DND-41 (cell line): ENCODE data around the gene FZD4.

Experiments
- EZH2 ChIP-seq: IDR thresholded peaks from 3 replicates; pipeline ENCODE4 v1.6.1; 2012; ENCODE audit warnings: borderline replicate concordance, low read depth, mild to moderate bottlenecking, moderate library complexity, low read length, inconsistent platforms; ENCODE audit not compliant: severe bottlenecking
- TF ChIP-seq, protein P1 (sequence below): IDR thresholded peaks from 2 replicates; pipeline ENCODE4 v1.5.1; 2012; ENCODE audit warnings: borderline replicate concordance, low read length, moderate library complexity, mild to moderate bottlenecking; ENCODE audit not compliant: poor library complexity, severe bottlenecking; ENCODE audit errors: extremely low read depth

DNA sequence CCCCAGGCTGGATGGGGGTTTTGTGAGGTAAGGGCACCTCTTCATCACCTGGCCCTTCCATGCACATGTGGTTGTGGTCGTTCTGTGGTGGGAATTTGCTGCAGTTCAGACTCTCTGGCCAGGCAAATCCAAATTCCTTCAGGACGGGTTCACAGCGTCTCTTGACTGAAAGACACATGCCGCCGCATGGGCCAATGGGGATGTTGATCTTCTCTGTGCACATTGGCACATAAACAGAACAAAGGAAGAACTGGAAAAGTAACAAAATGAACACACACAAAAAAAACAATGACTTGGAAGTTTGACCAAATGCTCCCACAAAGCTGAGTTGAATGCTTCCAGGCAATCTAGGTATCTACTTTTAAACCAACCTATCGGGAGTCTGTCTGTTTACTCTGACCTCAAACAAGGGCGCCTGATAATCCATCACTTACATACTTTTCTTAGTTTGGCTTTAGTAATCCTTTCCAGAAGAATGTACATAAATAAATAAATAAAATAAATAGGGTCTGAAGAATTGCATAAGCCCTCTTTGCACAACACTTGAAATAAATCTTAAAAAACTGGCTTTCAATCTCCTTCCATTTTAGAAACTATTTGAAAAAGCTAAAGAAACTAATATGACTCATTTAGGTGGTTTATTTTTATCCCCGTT, 2.8 kb downstream of the FZD4 start:
- TF ChIP-seq, protein P1, sequence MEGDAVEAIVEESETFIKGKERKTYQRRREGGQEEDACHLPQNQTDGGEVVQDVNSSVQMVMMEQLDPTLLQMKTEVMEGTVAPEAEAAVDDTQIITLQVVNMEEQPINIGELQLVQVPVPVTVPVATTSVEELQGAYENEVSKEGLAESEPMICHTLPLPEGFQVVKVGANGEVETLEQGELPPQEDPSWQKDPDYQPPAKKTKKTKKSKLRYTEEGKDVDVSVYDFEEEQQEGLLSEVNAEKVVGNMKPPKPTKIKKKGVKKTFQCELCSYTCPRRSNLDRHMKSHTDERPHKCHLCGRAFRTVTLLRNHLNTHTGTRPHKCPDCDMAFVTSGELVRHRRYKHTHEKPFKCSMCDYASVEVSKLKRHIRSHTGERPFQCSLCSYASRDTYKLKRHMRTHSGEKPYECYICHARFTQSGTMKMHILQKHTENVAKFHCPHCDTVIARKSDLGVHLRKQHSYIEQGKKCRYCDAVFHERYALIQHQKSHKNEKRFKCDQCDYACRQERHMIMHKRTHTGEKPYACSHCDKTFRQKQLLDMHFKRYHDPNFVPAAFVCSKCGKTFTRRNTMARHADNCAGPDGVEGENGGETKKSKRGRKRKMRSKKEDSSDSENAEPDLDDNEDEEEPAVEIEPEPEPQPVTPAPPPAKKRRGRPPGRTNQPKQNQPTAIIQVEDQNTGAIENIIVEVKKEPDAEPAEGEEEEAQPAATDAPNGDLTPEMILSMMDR: no peak
- no peak for TF ChIP-seq EZH2
